DMS79 treated with DMSO at 0.1 percent for 48 hours (cell line): ENCODE measurements around the gene NR2F1-AS1.

ENCODE experiments used
- DNase-seq: peaks from one replicate; lab custom pipeline; 2025; lab: John Stamatoyannopoulos, UW

The NR2F1-AS1 gene

DNA sequence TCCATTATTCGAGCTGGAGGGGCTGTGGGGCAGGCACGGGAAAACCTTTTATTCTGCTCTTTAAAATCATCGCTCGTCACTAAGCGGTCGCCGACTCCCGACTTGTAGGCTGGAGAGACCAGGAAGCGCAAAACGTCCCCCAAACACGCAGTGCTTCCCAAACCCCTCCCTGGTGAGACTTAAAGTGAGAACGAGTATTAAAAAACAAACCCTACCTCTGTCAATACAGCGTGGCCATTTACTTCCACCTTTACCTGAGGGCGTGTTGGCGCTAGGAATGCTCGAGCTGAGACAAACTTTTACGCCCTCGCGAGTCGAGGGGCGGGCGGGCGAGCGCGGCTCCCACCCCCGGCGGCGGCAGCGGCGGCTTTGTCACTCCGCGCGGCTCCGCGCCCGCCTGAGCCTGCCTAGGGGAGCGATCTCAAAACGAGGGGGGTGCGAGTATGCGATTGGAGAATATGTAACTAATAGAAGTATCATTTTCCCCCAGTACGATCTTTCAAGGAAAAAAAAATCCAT, at the start of gene NR2F1-AS1:
NR2F1-AS1 (minus strand) TSS at position 293 of the 519 bp plus-strand sequence.
- no peak for DNase-seq

DNA sequence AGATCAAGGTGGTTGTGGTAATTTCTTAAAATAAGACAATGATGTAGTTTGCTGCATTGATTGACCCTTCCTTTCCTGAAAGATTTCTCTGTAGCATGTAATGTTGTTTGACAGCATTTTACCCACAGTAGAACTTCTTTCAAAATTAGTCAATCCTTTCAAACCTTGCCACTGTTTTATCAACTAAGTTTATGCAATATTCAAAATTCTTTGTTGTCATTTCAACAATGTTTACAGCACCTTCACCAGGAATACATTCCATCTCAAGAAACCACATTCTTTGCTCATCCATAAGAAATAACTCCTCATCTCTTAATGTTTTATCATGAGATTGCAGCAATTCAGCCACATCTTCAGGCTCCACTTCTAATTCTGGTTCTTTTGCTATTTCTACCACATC, 45.8 kb upstream of the NR2F1-AS1 start:
- no peak for DNase-seq

DNA sequence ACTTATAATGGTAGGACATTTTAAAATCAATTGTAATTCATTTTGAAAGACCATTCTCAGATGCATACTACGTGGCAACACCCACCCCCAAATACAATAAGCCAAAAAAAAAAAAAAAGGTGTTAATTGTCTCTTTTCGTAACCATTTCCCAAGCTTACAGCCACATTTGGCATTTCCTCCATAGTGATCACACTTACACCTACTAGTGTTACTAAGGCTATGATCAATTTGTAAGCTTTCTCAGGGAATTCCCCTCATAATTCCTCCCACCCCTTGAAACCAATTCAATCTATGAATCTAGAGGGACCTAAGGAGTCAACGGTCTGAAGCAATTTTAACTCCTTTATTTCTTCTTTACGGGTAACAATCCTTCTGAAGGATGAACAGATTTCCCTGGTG, 42.1 kb upstream of the NR2F1-AS1 start:
- no peak for DNase-seq

DNA sequence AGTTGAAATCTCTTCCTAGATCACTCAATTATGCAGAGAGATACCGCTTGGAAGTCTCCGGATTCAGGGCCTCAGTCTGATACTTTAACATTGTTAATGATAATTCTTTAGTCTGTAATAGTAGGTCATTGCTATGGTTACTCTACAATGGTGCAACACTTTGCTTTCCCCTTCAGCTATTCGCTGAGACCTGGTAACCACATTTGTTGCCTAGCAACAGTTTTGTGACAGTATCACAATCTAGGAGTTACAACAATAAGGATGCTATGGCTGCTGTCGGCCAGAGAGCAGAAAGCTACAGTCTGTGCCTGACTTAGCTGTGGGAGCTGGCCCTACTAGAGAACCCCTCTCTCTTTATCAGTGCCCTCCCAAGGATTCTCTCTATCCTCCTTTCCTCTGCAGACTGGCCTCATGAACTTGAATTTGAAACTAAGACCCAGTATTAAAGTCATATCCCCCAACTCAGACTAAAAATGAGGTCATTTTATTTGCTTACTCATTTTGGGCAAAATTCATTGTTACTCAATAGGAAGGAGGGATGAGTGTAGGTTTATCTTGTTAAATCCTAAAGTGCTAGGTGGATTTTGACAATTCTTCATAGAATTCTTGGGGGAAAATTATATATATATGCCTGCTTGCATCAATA, 41.3 kb upstream of the NR2F1-AS1 start:
- DNase-seq: peak; percentile 67

DNA sequence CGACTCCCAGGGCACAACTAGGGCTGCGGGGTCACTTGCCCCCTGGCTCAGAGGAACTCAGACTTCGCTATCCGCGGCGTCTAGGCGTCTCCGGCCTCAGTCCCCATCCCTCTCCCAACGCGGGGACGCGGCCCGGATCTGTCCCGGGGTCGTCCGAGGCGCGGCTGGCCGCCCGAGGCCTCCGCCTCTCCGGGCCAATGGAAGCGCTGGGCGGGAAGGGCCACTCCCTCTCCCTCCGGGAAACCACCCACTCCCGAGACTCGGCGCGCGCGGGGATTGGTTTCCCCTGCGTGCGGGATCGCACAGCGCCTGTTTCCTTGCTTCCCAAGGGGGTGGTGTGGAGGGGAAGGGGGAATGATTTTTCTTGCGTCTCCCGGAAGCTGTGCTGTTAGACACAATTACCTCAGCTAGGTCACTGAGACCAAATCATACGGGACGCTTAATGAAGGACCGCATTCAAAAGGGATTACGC, 40.3 kb upstream of the NR2F1-AS1 start:
- peak; percentile 77 for DNase-seq

DNA sequence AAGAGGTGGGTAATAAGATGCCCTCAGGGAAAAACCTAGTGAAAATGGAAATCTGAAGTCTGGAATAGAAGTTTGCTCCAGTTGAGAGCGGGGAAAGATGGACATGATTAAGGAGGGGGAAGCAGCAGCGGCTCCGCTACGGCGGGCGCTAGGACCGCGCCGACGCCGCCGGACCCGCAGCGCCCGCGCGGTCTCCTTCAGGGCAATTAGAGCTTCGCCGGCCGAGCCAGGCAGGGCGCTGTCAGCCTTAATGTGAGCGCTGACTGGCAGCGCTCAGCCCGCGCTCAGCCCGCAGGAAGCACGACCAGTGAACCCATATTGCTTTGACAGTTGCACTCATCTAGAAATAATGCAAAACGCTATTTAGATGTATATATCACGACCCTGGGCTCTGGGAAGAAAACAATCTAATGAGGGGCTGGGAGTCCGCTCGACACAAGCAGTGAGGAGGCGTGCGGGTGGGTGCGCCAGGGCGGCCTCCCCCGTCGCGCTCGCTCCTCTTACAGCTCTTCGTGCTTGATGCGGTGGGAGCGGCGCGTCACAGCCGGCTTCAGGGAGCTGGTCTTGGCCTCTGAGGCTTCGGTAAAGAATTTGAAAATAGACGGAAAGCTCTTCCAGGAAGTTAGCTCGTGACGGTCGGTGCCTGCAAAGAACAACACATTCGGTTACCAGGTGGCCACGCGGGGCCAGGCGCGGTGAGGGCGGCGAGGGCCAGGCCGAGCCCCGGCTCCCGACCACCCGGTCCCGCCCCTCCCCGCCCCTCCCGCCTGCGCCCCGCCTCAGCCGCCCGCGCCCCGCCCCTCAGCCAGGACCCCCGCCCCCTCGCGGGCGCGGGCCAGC, 39.7 kb upstream of the NR2F1-AS1 start:
- peak; percentile 68 for DNase-seq

DNA sequence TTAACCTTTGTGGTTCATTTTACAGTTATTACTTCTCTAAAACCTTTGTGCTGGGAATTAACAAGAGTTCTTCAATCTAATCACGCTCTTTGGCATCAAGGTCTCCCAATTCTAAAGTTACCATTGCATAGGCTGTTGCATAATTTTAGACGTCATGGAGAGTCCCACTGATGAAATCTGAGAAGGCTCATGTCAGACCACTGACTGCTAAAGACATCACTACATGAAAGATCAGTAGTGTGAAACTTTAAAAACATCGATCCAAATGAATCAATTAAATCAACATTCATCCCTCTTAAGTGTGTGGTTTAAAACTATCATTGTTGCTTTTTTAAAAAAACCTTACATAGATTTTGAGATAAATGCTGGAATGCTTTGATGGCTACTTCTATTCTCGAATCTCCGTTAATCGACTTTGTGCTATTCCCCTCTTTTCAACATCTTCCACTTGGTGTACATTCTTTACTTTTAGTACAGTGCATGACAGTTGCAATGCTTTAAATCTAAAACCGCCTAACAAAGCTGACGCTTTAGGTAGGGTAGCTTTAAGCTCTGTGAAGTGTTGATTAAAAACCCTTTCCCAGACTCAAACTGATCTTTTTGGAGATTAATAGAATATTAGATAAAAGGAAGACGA, 35.6 kb upstream of the NR2F1-AS1 start:
- no peak for DNase-seq

DNA sequence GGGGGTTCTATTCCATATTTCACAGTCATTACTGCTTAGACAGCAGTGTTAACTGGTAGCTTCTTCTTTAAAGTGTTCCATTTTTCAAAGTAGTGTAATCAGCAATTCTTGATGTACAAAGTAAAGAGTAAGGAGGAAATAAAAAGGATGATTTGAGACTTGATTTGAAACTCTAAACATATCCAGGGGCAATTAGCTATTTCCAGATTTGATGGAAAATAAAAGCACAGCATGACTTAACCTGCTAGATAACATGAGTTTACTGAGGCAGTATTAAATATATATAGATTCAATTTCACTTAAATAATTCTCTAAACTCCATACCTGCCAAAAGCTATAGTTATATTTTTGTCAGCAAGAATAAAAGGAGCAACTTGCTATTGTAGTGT, 31.8 kb upstream of the NR2F1-AS1 start:
- DNase-seq: peak; percentile 37

DNA sequence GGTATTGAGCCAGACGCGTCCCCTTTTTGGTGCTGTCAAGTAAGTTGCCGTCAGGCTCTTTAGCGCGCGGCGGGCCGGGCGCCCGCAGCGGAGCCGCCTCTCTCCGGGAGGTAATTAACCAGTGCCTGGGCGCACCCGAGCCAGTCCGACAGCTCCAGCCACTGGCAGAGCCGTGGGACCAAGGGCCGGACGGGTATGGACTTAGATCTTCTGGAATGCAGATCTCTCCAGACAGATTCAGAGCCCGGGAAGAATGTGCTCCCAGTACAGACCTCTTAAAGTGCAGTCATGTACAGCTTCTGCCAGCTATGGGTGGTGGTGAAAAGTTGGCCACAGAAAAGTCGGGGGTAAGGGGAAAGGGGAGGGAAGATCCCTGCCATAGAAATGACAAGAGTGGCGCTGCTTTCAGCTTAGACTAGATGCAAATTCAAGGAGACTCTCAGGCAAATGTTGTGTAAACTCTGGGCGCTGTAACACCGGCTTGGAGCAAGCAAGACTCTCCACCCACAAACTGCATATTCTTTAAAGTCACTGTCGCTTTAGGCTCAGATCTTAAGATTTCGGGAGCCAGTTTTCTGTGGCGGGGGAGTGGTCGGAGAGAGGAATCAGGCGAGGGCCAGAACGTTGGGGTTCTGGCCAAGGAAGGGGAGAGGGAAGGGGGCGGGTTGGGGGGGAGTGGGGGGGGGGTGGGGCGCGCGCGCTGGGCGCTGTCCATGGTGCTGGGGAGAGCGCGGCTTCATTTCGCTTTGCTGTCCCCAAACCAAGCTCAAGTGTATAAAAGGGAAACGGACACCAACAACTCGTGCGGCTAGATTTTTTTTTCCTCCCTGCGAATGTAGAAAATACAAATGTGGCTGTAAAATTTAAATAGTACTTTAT, 31.2 kb upstream of the NR2F1-AS1 start:
- peak; percentile 37 for DNase-seq

DNA sequence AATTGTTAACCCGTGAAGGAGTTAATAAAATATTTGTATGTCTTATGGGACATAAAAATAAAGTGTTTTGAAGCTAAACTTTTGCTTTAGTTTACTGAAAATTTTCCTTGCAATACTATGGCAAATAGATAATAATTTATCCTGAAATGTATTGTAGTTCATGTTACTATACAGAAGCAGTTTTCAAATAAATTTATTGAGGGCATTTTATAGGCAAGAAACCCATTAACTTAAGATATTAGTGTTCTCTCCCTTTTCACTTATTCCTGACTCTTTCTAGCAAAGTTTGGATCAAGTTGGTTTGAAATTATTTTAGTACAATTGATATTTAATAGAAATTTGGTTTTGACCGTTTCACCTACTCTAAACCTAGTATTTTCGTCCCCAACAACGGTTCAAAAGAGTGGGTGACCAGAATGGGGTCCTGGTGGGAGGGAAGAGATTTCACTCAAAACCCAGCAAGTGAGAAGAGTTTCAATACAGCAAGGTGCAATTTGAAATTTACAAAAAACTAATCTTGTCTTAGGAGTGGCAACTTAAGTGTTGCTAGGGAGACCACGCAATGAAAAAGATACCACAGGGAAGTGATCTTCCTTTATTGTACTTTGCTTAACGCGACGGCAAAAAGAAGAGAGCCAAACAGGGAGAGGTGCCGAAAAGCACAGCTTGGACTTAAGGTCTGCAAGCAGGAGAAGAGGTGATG, 30.4 kb upstream of the NR2F1-AS1 start:
- DNase-seq: no peak

DNA sequence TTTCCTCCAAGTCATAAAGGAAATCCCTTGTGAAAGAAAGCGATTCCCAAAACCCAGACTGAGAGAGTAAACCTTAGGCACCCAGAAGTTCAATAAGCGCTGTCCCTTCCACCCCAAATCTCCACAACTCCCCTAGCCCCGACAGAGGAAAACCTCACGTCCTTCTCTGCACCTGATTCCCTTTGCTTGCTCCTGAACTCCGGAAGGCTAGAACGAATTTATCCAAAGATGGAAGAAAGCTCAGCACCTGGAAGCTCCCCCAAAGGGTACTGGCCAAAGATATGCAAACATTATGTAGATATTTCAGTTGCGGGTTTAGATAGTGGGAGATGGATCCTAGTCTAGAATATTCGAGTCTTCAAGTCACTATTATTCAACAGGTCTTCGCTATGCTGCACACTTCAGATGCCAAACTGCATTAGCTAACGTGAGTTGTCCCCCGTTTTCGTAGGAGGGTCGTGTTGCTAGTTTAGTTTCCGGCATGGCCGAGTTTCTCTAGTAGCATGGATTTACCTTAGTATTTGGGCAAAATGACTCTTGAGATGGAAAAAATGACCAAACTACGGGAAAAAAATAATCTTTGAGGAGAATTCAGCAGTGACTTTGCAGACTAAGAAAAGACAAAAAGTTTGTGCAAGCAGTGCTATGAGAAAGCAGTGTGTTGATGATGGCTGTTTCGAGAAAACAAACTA, 29.7 kb upstream of the NR2F1-AS1 start:
- DNase-seq: no peak

DNA sequence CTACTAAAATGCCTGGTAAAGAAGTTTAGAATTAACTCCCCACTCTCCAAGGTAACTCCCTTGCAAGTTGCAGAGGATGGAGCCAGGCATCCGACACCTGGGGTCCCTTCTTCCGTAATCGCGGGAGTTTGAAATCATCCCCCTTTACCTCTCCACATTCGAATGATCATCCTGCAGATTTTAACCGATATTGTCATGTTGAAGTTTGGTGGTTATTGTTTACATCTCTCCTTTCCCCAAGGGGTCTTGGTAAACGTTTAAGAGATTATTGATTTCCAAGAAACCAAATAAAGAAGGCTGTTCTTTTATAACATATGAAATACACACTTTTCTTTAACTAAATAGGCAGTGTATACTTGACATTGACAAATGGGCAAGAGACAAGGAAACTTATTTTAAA, 28.7 kb upstream of the NR2F1-AS1 start:
- DNase-seq: no peak

DNA sequence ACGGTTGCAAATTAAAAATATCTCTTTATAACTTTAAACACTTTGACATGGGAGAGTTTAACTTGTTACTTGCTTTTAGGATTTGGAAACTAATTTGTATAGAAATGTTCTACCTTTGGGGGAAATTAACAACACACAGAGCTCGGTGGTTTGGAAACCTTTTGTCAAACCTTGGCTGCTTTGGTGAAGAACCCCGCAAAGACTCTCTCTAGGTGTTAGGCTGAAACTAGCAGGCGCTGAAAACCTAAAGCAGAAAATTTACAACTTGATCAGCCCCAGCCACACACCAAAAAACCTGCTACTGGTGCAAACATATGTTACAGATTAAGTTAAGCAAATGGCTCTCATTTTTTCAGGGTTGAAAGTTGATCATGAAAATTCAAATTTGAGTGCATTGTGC, 27.8 kb upstream of the NR2F1-AS1 start:
- no peak for DNase-seq

DNA sequence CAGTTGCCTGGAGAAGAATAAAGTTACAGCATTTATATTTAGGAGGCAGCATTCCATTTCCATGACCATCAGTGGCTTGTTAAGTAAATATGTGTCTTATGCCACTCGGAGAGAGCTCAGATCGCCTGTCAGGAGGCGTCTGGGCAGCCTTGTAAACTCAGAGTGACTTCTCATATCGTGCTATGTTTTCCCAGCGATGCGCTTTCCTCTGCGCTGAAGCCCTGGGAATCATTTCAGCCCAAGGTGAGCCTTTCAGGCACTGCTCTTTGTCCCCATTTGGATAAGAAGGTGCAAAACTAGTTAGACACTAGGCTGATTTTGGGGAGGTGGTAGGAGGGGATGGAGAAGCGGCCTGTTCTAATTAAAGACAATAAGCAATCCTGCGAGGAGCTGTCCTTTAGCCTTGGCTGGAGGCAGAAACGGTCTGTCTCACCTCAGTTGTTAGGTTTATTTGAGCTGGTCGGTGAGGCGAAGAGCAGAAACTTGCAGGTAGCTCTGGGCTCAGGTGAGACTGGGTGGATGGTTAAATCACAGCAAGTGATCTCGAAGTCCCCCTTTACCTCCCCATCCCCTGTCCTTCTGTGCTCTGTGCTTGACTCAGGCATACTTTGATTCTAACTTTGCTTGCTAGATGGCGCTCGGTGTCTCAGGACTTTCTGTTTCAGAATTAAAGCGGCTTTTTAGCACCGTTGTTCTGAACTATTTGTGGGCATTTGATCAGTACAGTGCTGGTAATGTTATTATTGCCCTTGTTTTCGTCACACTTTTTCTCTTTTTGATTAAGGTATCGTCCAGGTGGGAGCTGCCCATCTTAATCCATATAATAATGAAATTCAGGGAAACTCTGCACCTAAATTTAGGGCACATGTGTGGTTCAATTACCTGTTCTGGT, 26.6 kb upstream of the NR2F1-AS1 start:
- DNase-seq: peak; percentile 11

DNA sequence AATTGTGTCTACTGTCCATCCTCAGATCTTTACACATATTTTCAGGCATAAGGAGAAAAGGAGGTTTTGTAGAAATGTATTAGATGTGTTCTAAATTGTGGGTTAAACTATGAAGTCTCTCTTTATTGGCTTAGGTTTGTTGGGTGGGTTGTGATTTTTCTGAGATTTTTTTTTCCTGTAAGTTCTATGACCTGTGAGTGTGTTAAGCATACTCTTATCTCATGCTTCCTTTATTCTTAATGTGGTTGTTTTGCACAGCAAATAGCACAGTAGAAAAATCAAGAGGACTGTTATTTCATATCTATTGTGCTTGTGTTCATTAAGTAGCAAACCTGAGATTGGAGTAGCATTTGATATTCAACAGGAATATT, 25.3 kb upstream of the NR2F1-AS1 start:
- no peak for DNase-seq

DNA sequence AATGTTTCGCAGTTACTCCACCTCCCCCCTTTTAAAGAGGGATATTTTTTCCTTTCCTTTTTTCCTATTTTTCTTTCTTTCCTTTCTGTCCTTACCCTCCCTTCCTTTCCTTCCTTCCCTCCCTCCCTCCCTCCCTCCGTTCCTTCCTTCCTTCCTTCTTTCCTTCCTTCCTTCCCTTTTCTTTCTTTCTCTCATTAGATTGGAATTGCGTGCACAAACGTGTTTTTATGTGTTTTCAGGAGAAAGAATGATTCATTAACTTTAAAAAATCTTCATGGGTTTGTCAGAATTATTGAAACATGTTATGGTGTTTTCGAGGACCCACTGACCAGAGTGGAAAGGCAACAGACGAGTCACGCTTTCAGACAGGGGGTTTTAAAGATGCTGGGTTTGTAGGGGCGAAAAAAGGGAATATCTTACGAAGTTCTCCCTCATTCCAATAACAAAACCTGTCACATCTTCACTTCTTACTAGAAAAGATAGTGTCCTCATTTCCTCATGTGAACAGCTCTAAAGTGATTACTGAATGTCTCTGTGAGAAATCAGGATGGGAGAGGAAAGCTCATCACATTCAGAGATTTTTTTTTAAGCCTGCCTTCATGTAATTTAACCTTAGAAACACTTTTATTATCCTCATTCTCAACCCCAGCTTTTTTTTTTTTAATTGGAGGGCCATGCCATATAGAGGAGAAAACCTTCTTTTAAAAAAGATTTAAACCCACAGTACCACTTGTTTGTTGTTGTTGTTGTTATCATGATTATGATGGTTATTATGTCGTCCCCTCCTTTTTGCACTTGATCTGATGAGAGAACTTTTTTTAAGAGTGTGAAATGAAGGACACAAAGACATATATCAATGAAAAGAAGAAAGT, 23.9 kb upstream of the NR2F1-AS1 start:
- DNase-seq: no peak

DNA sequence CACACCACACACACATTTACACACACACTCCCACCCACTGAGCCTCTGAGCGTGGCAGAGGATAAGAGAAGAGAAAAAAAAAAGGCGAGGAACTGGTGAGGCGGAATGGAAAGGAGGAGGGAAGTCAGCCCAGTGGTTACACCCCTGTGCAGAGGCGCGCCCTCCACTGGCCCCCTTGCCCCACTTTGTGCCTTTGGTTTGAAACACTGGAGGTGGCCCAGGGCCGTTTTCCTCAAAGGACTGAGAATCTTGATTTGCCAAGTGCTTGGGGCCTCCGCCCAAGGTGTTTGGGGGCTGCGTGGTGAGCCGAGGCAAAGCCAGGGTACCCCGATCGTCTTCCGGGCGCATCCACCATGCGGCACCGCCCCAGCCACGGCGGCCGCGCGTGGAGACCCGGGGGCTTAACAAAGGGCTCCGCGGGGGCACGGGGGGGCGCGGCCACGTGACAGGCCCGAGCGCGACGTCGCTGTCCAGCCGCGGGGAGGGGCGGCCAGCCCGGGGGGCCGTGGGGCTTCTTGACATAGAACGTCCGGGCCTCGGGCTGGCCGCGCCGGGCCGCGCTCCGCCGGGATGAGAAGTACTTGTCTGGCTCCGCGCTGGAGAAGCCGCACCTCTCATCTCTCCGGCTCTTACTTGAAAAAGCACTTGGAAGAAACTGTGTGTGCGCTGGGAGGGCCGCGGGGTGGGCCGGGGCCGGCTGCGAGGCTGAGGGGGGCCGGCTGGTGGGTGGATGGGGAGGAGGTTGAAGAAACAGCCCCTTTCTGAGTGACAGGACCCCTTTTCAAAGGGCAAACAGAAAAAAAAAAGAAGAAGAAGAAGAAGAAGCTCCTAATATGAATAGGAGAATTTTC, 23.0 kb upstream of the NR2F1-AS1 start:
- DNase-seq: peak; percentile 42
